GM12891 (cell line): ENCODE data around the gene PMPCA.

Experiments
- POLR2A ChIP-seq: IDR thresholded peaks from 2 replicates; pipeline ENCODE4 v1.6.1; 2011; ENCODE audit warnings: low read depth, low read length, control low read depth
- POLR2AphosphoS5 ChIP-seq: IDR thresholded peaks from 2 replicates; pipeline ENCODE4 v1.6.1; 2011; ENCODE audit warnings: low read depth, low read length, control low read depth
- TAF1 ChIP-seq: IDR thresholded peaks from 2 replicates; pipeline ENCODE4 v1.6.1; 2011; ENCODE audit warnings: low read depth, low read length, control low read depth

- no peak for TF ChIP-seq TAF1
- TF ChIP-seq POLR2A = no peak
- no peak for TF ChIP-seq POLR2AphosphoS5
These were observed 27.5 kb downstream of the PMPCA start for GRCh38 chr9:136437839-136438547.
